WTC11 (cell line): ENCODE measurements around the gene FER.
"Not testable (repeated sequence)": the region's sequence is repeated elsewhere in the genome, so short reads cannot be mapped to it uniquely, and the experiment has no call there.

Experiments used
- MXD4 ChIP-seq: fragments of 250-450 bp; sonication (Bioruptor Pico); IDR thresholded peaks from 2 replicates; pipeline ENCODE4 v1.8.0; 2021; ENCODE audit warnings: mild to moderate bottlenecking, moderate library complexity, borderline replicate concordance
- NFYB ChIP-seq: sonication (generic); formaldehyde crosslinking; conservative IDR thresholded peaks from 2 replicates; pipeline ENCODE4 v1.8.0; 2022; ENCODE audit warnings: low read depth, missing genetic modification reagents

DNA sequence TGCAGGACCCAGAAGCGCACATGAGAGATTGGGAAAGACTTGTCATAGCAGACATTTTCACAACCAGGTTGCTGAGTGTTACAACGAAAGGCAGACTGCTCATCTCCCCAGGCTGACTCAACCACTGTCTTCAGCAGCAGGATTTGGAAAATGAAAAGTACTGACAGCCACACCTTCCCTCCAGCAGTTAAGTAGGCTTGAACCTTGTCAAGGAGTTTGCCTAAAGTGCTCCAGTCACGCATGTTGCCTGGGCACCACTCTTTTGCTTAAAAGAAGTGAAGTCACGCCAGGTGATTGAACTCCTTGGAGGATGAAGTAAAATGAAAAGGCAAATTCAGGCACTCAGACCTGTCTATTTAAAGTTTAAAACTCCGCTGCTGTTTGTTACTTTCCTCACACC lies 304.5 kb downstream of the FER start:
- not testable (repeated sequence) for TF ChIP-seq NFYB, MXD4 (CRISPR knock-in tag)
